Stimulated activated CD4-positive, alpha-beta T cell treated with anti-CD3 and anti-CD28 coated beads, Interleukin-12 subunit alpha, Interleukin-12 subunit beta, amount 100 ng/mL, for 24 hours (primary cell): ENCODE data around the gene PITX1.

ENCODE experiments used
- DNase-seq, 2 experiments: peaks; one replicate each; pipeline ENCODE4 v3.0.0-alpha.2; 2020; ENCODE audit warnings: low read depth in 2 of 2

PITX1 gene

GRCh38 chr5:135041726-135042125, 7.7 kb upstream of the PITX1 start:
- no peak for DNase-seq

GRCh38 chr5:135041145-135041587, 7.1 kb upstream of the PITX1 start:
- no peak for DNase-seq

- DNase-seq, result no peak
Measured at GRCh38 chr5:135040333-135041144, 6.5 kb upstream of the PITX1 start.

- no peak for DNase-seq
Measured at GRCh38 chr5:135040034-135040332, 6.0 kb upstream of the PITX1 start.

GRCh38 chr5:135039271-135040033, 5.4 kb upstream of the PITX1 start:
- DNase-seq, result no peak

- DNase-seq, result no peak
Measured at GRCh38 chr5:135038813-135039270, 4.8 kb upstream of the PITX1 start.

- DNase-seq, result no peak
Measured at GRCh38 chr5:135038205-135038812, 4.3 kb upstream of the PITX1 start.

GRCh38 chr5:135037519-135038204, 3.6 kb upstream of the PITX1 start:
- DNase-seq, result no peak

GRCh38 chr5:135036405-135036804, 2.4 kb upstream of the PITX1 start:
- no peak for DNase-seq

GRCh38 chr5:135035678-135036030, 1.6 kb upstream of the PITX1 start:
- DNase-seq, result no peak

GRCh38 chr5:135034963-135035677, 1.1 kb upstream of the PITX1 start:
- no peak for DNase-seq

GRCh38 chr5:135034236-135034962, 371 bp upstream of the PITX1 start:
- peak in 1 of 2 experiments; percentile 31 for DNase-seq

- DNase-seq, result no peak
Measured at GRCh38 chr5:135032999-135033861, 798 bp downstream of the PITX1 start.

GRCh38 chr5:135032695-135032998, 1.4 kb downstream of the PITX1 start:
- DNase-seq, result no peak

- no peak for DNase-seq
Measured at GRCh38 chr5:135031813-135032694, 2.0 kb downstream of the PITX1 start.

- DNase-seq, result no peak
Measured at GRCh38 chr5:135030956-135031812, 2.8 kb downstream of the PITX1 start.

GRCh38 chr5:135030123-135030955, 3.7 kb downstream of the PITX1 start:
- no peak for DNase-seq
